Urinary bladder (tissue), 4 donors: ENCODE results near the gene MALRD1. TPM values are rescaled to one million over a fixed set of nuclear protein-coding genes. Genes with fewer than 3 reads are reported as not detected.
A peak's percentile ranks its signal among the peaks of the same experiment; 100 is the strongest.

Experiments used
- DNase-seq: peaks from one replicate; pipeline ENCODE4 v3.0.0-alpha.2; 2015; ENCODE audit errors: extremely low spot score
- H3K27ac ChIP-seq: one replicate; pipeline ENCODE4 v1.5.1; 2013; ENCODE audit warnings: low read depth, mild to moderate bottlenecking, moderate library complexity
- H3K36me3 ChIP-seq: one replicate; pipeline ENCODE4 v1.6.1; 2013; ENCODE audit warnings: mild to moderate bottlenecking, moderate library complexity; ENCODE audit not compliant: insufficient read depth
- H3K4me1 ChIP-seq: one replicate; pipeline ENCODE4 v1.6.1; 2013; ENCODE audit warnings: mild to moderate bottlenecking, moderate library complexity; ENCODE audit not compliant: insufficient read depth
- H3K4me3 ChIP-seq: one replicate; pipeline ENCODE4 v1.5.1; 2013; ENCODE audit warnings: low read depth, low read length
- WGBS: extraction: QIAGEN DNeasy Blood & Tissue Kit; methylation state at CpG from one replicate; pipeline ENCODE4 v1.1.7; 2013; 5-methylcytosine and 5-hydroxymethylcytosine counted together
- polyA plus RNA-seq: library from polyadenylated mRNA; stranded (reverse); fragments of 200-250 nt; gene quantifications from one replicate; pipeline ENCODE4 v1.2.3, GENCODE V29; 2013
- total RNA-seq: library from RNA; depleted of rRNA; stranded (reverse); fragments of >200 nt; gene quantifications from one replicate; pipeline ENCODE4 v1.2.3, GENCODE V29; 2014
- donor health status: healthy with polysubstance abuse.
- donor health status: healthy.

The MALRD1 gene
- total and polyA plus RNA-seq, 2 donors: 0.52 to 13.8 TPM

DNA sequence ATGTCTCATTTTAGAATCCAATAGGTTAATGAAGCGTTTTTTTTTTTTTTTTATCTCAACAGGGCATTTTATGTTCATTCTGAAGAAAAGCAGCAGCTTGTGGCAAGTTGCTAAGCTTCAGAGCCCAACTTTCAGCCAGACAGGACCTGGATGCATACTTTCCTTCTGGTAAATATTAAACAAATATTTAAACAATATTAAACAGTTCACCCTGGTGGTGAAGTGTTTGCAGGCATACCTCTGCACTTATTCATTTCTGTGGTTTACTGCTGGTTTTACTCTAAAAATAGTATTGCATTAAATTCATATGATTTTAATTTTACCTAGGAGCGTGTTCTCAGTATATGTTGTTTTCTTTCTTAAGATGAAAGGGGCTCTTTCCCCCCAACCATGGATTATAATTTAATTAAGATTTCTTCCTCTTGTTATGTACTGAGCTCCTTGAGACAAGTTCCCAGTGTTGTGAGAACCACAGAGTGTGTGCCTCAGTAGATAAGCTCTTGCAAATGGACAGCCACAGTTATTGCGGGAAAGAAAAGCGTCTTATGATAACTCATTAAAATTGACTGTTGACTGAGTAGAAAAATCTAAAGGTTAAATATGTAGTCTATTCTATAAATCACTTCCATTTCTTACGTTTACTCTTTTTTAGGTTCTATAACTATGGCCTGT, 155.8 kb downstream of the MALRD1 start:
- Histone ChIP-seq H3K27ac (no peak overlapping the region), H3K4me3 (no peak overlapping the region), H3K36me3 (no peaks in the 10 kb centered on the region), H3K4me1 (no peaks in the 10 kb centered on the region)
- no peak for DNase-seq
- WGBS: 67% methylated on average over 5 of the region's 5 CpGs

DNA sequence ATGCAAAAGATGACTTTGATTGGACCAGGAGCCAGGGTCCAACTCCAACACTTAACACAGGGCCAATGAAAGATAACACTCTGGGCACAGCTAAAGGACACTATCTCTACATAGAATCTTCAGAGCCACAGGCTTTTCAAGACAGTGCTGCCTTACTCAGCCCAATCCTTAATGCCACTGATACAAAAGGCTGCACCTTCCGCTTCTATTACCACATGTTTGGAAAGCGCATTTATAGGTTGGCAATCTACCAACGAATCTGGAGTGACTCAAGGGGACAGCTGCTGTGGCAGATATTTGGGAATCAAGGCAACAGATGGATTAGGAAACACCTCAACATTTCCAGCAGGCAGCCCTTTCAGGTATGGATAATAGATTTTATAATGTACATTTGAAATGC, 160.7 kb downstream of the MALRD1 start:
- no peak overlapping the region for H3K4me3 ChIP-seq
- DNase-seq: no peak

DNA sequence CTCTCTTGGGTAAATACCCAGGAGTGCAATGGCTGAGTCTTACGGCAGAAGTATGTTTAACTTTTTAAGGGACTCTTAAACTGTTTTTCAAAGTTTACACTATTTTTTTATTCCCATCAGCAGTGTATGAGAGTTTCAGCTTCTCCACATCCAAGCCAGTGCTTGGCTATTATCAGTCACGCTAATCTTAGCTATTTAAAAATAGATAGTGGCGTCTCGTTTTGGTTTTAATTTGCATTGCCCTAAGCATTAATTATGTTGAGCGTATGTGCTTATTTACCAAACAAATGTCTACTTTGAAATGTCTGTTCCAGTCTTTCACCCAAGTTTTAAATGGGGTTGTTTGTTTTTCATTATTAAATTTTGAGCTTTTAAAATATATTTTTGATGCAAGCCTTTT, 164.0 kb downstream of the MALRD1 start:
- Histone ChIP-seq H3K4me3 (no peak overlapping the region), H3K36me3 (no peaks in the 10 kb centered on the region), H3K27ac (no peak overlapping the region), H3K4me1 (no peaks in the 10 kb centered on the region)
- DNase-seq: no peak
- WGBS: 22% methylated on average over 5 of the region's 5 CpGs

More for the DNA sequence above, 160.7 kb downstream of the MALRD1 start:
- Histone ChIP-seq H3K36me3 (no peaks in the 10 kb centered on the region), H3K27ac (no peak overlapping the region), H3K4me1 (no peaks in the 10 kb centered on the region)
- 37% methylated on average over 3 of the region's 3 CpGs for WGBS

DNA sequence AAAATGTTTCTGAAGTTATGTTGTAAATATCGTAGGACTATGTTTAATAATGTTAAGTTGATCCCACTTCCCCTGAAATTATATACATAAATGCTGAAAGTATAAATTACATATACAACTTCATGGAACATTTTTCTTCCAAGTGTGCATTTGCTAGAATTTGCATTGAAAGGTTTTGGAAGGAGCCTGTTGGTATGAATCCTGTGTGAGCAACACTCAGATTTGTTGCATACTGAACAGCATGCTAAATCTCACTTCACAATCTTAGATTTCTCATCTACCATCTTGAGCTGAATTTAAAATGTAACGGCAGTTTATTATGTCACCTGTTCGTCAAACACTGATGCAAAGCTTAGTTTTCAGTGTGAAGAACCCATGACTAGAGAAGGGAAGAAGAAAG, 172.6 kb downstream of the MALRD1 start:
- Histone ChIP-seq H3K27ac (no peak overlapping the region), H3K4me3 (no peak overlapping the region), H3K36me3 (no peaks in the 10 kb centered on the region), H3K4me1 (no peaks in the 10 kb centered on the region)
- DNase-seq: no peak
- WGBS: 75% methylated on average over 3 of the region's 3 CpGs

DNA sequence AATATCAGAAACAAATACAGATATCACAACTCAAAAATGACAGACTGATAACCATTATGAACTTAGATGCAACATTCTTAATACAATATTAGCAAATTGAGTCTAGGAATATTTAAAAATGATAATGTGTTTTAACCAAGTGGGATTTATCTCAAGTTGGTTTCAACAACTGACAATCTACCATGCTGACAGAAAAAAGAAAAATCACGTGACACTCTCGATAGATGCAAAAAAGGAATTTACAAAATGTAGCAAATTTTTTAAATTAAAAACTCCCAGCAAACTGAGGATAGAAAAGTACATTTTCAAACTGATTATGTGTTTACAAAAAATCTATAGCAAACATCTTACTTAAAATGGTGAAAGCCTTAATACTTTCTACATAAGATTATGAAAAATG, 177.4 kb downstream of the MALRD1 start:
- DNase-seq: no peak
- H3K4me3 ChIP-seq: no peak overlapping the region
- 89% methylated on average over 2 of the region's 2 CpGs for WGBS

DNA sequence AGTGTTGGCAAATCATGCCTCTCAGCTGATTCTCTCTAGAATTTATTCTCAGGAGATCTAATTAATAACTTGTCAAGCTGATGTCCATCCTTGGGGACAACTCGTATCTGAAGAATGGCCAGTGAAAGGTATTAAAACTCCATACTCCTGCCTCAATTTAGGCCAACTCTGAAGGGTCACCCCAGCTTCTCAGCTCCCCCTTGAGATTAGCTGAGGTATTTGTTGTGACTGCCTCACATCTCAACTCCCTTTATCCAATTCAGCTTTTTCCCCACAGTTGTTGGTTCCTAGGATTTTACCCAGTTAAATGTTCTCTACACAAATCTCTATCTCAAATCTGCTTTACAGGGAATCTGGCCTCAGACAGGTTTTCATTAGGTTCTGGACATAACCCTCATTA, 182.4 kb downstream of the MALRD1 start:
- Histone ChIP-seq H3K4me1 (no peaks in the 10 kb centered on the region), H3K27ac (no peak overlapping the region), H3K36me3 (no peaks in the 10 kb centered on the region), H3K4me3 (no peak overlapping the region)
- 89% methylated on average over 1 of the region's 1 CpG for WGBS
- no peak for DNase-seq

More for the DNA sequence above, 177.4 kb downstream of the MALRD1 start:
- Histone ChIP-seq H3K27ac (no peak overlapping the region), H3K4me1 (no peaks in the 10 kb centered on the region), H3K36me3 (no peaks in the 10 kb centered on the region)

DNA sequence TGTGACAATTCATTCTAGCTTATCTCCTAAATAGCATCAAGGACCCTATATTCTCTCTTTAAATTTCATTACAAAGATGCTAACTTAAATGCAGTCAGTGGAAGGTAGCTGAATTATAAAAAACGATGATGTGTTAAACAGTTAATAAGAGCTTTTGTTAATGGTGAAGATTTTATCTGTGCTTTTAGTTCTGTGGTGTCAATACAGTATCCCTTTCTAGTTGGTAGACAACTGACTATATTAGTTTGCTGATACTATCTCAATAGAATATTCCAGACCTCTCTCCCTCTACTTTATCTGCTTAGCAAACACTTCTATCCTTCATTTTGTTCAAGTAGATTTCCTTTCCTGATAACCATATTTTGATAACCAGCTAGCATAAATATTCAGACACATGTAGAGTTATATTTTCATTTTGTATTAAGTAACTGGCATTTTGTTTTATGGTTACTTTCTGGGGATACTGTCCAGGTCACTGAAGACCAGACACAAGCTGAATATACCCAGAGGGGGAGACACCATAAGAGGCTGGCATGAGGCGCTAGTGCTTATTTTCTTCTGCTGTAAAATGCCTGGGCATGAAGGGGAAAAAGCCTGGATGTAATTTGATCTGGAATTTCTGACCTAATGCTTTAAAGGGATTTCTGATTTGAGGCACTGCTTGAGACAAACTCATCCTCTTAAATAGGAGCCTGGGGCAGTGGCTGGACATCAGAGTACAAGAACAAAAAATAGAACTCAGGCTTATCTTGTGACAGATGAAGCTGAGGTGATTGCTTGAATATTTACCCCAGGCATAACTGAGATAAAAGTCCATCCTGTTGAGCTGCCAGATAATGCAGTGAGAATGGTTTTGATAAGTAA, 197.5 kb downstream of the MALRD1 start:
- 43% methylated on average over 2 of the region's 2 CpGs for WGBS

DNA sequence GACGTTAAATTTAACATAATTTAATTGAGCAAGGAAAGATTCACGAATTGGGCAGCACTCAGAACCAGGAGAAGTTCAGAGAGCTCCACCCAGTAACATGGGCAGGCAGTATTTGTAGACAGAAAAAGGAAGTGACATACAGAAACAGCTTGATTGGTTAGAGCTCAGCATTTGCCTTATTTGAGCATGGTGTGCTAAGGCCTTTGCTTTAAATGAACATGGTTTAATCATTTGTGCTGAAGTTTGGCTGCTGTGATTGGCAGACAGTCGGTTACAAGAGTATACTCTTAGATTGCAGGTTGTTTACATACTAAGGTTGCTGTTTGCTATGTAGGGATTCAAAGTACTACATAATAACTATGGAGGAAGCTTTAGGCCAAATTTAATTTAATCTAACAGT, 199.2 kb downstream of the MALRD1 start:
- 89% methylated on average over 3 of the region's 3 CpGs for WGBS

More for the DNA sequence above, 197.5 kb downstream of the MALRD1 start:
- Histone ChIP-seq H3K36me3 (no peaks in the 10 kb centered on the region), H3K4me1 (no peaks in the 10 kb centered on the region), H3K27ac (no peak overlapping the region), H3K4me3 (no peak overlapping the region)
- DNase-seq: peak; percentile 5

DNA sequence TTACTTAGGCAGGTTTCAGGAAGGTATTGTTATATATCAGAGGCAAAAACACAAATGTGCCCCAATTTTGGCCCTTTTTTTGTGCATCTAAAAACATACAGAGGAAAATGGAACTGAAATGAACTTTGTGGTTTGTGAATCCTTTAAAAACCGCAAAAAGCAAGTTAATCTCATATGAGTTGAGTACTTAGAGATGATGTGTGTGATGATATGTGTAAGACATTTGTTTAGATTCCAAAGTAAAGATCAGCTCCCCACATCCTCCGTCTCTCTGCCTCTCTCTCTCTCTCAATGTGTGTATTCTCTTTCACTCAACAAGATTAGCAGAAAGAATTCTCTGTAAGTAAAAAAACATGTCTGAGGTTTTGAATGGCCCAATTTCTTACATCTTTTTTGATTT, 201.9 kb downstream of the MALRD1 start:
- H3K27ac ChIP-seq: no peak overlapping the region
- H3K36me3 ChIP-seq: no peaks in the 10 kb centered on the region
- H3K4me3 ChIP-seq: no peak overlapping the region
- WGBS: 26% methylated on average over 2 of the region's 2 CpGs
- DNase-seq: no peak
- H3K4me1 ChIP-seq: no peaks in the 10 kb centered on the region

More for the DNA sequence above, 199.2 kb downstream of the MALRD1 start:
- Histone ChIP-seq H3K27ac (no peak overlapping the region), H3K4me1 (no peaks in the 10 kb centered on the region), H3K4me3 (no peak overlapping the region), H3K36me3 (no peaks in the 10 kb centered on the region)
- DNase-seq: no peak

DNA sequence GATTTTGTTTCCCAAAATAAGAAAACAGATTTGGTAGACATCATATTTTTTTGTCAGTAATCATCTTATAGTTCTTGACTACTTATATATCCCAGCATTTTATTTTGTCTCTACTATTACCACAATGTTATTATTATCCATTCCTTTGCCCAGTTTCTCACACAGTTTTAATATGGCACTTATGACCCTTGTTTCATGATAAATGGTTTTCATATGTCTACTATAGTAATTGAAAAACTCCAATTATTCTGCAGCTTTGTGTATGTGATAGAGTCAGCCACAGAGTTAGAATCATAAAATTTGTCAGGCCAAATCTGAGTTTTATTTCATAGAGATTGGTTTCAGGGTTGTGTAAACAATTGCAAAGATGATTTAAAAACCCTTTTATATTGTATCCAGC, 203.9 kb downstream of the MALRD1 start:
- Histone ChIP-seq H3K36me3 (no peaks in the 10 kb centered on the region), H3K4me3 (no peak overlapping the region), H3K4me1 (no peaks in the 10 kb centered on the region), H3K27ac (no peak overlapping the region)
- no peak for DNase-seq

DNA sequence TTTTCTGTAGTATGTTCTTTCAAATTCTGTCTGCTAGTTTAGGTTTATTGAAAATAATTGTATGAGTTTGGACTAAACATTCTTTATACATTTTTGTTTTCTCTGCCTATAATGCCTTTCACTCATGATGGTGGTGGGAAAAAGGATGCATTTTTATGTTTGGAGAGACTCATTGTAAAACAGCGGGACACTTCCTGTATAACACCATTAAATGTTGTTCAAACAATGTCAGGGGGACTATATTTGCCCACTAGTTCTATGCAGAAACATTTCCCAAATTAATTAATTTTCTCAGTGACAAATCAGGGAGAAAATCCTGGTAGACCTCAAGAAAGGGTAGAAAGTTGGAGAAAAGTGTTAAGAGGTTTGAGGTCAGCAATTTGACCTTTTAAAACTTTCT, 207.7 kb downstream of the MALRD1 start:
- H3K4me1 ChIP-seq: no peaks in the 10 kb centered on the region
- no peak overlapping the region for H3K4me3 ChIP-seq
- H3K27ac ChIP-seq: no peak overlapping the region
- no peaks in the 10 kb centered on the region for H3K36me3 ChIP-seq
- DNase-seq: no peak
- WGBS: 74% methylated on average over 1 of the region's 1 CpG

DNA sequence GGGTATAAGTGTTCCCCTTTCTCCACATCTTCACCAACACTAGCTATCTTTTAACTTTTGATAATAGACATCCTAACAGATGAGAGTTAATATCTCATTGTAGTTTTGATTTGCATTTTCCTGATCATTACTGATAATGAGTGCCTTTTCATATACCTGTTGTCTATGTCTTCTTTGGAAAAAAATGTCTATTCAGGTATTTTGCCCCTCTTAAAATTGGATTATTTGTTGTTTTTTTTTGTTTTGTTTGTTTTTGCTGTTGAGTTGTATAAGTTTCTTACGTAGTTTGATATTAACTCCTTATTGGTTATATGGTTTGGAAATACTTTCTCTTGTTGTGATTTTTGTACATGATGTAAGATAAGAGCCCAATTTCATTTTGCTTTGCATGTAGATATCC, 214.7 kb downstream of the MALRD1 start:
- Histone ChIP-seq H3K27ac (no peak overlapping the region), H3K4me1 (no peaks in the 10 kb centered on the region), H3K36me3 (no peaks in the 10 kb centered on the region), H3K4me3 (no peak overlapping the region)
- 74% methylated on average over 1 of the region's 1 CpG for WGBS
- no peak for DNase-seq

DNA sequence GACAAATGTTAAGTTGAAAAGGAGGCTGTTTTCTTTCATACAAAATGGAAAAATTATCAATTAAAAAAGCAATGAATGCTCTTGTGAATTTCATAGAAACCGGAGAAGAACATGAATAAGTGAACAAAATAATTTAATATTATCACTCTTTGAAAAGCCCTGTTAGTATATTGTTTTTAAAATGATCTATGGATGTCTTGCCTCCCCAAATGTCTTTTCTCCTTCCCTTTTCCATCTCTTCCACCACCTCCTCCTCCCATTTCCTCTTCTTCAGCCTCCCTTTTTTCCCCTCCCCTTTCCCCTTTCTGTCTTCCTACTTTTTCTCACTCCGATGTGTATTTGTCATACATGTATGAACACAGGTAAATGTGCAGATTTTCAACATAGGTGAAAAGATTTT, 234.7 kb downstream of the MALRD1 start:
- Histone ChIP-seq H3K27ac (no peak overlapping the region), H3K4me3 (no peak overlapping the region), H3K4me1 (no peaks in the 10 kb centered on the region), H3K36me3 (no peaks in the 10 kb centered on the region)
- DNase-seq: no peak
- 95% methylated on average over 2 of the region's 2 CpGs for WGBS

DNA sequence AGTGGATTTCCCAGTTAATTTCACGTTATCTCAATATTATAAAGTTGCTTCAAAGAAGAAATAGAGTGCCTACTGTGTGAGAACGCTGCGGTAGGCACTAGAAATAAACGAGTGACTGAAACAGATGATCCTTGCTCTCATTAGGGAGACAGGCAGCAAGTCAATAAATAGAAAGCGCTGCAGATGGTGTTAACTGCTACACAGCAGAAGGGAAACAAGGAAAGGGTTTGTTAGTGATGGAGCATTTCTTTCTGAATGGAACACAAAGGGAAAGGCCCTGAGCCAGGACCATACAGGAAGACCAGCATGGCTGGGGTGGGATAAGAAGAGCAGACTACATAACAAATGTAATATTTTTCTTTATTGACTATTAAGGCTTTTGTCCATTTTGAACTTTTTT, 235.2 kb downstream of the MALRD1 start:
- Histone ChIP-seq H3K4me1 (no peaks in the 10 kb centered on the region), H3K36me3 (no peaks in the 10 kb centered on the region), H3K27ac (no peak overlapping the region), H3K4me3 (no peak overlapping the region)
- DNase-seq: no peak
- 78% methylated on average over 5 of the region's 5 CpGs for WGBS
